Caco-2 (cell line): ENCODE measurements around the gene SAMD8. TPM values are rescaled to one million over a fixed set of nuclear protein-coding genes. Genes with fewer than 3 reads are reported as not detected.

Experiments
- BruUV-seq: library from RNA; stranded (reverse); fragments of 400-500 nt; replicated peaks from 2 replicates; lab custom pipeline; 2021; lab: Mats Ljungman, UMichigan
- CTCF ChIA-PET: fragments of 300-600 bp; sonication (Branson Sonifier 250); formaldehyde crosslinking; loops from one replicate; lab custom pipeline; 2022; ENCODE audit warnings: antibody characterized with exemption; lab: Charles Lee
- POLR2A ChIA-PET: fragments of 300-600 bp; sonication (Branson Sonifier 250); formaldehyde crosslinking; loops from one replicate; lab custom pipeline; 2022; ENCODE audit warnings: antibody characterized with exemption; lab: Charles Lee
- DNase-seq, 2 experiments: peaks; one replicate each; pipeline versions ENCODE4 v3.0.0 to v3.0.0-alpha.2; 2020 to 2022
- H3K27me3 ChIP-seq: replicated peaks from 2 replicates; pipeline ENCODE4 v1.6.0; 2011; ENCODE audit warnings: low read length; ENCODE audit not compliant: control insufficient read depth, insufficient read depth
- H3K36me3 ChIP-seq: 2 replicates; pipeline ENCODE4 v1.5.1; 2011; ENCODE audit warnings: low read length; ENCODE audit not compliant: control insufficient read depth, insufficient read depth
- H3K4me1 ChIP-seq: fragments of 250-450 bp; sonication (Bioruptor Pico); 2 replicates; pipeline ENCODE4 v1.5.1; 2020; ENCODE audit warnings: mild to moderate bottlenecking
- H3K4me3 ChIP-seq: 2 replicates; pipeline ENCODE4 v1.5.1; 2011; ENCODE audit warnings: low read depth, mild to moderate bottlenecking, control low read depth, low read length
- H3K9me3 ChIP-seq: fragments of 250-450 bp; sonication (Bioruptor Pico); 2 replicates; pipeline ENCODE4 v1.5.1; 2020; ENCODE audit warnings: mild to moderate bottlenecking, moderate library complexity
- H3K27ac Mint-ChIP-seq: one replicate; pipeline ENCODE4 v1.8.0; 2022; ENCODE audit warnings: mixed read lengths; ENCODE audit not compliant: unreplicated experiment
- H3K27me3 Mint-ChIP-seq: one replicate; pipeline ENCODE4 v1.8.0; 2022; ENCODE audit warnings: mixed read lengths; ENCODE audit not compliant: insufficient read depth, unreplicated experiment
- H3K36me3 Mint-ChIP-seq: one replicate; pipeline ENCODE4 v1.8.0; 2022; ENCODE audit warnings: mild to moderate bottlenecking, mixed read lengths; ENCODE audit not compliant: insufficient read depth, unreplicated experiment
- H3K4me1 Mint-ChIP-seq: one replicate; pipeline ENCODE4 v1.8.0; 2022; ENCODE audit warnings: low read depth, mixed read lengths; ENCODE audit not compliant: unreplicated experiment
- H3K4me3 Mint-ChIP-seq: one replicate; pipeline ENCODE4 v1.8.0; 2022; ENCODE audit warnings: mild to moderate bottlenecking, moderate library complexity, mixed read lengths; ENCODE audit not compliant: unreplicated experiment
- H3K9me3 Mint-ChIP-seq: one replicate; pipeline ENCODE4 v1.8.0; 2022; ENCODE audit warnings: mixed read lengths; ENCODE audit not compliant: unreplicated experiment
- CTCF ChIP-seq, 2 experiments: fragments of 200-600 bp in 1 of 2; IDR thresholded peaks; 1 replicate in 1 of 2; 2 replicates in 1 of 2; pipeline versions ENCODE4 v1.5.1 to v1.8.0; 2011 to 2022; ENCODE audit warnings: antibody characterized with exemption in 1 of 2, control low read depth in 1 of 2, inconsistent platforms in 1 of 2, low read depth in 1 of 2, low read length in 1 of 2, mild to moderate bottlenecking in 1 of 2, moderate library complexity in 1 of 2; ENCODE audit not compliant: insufficient read depth in 1 of 2, severe bottlenecking in 1 of 2, unreplicated experiment in 1 of 2
- intact Hi-C: fragments of 100-400 bp; cut with micrococcal nuclease; formaldehyde crosslinking; loops from one replicate; pipeline ENCODE4 v1.10.0; 2022; ENCODE audit not compliant: unreplicated experiment
- total RNA-seq: library from RNA; stranded (reverse); gene quantifications from 2 replicates; pipeline ENCODE4 v1.2.3, GENCODE V29; 2022

The SAMD8 gene
- total RNA-seq, 1 experiment from 2014 or later: 25.2 TPM

- Histone ChIP-seq H3K4me1 (no peaks in the 10 kb centered on the region), H3K9me3 (no peaks in the 10 kb centered on the region; the same call in 1 of the 2 replicates), H3K27me3 (no peaks in the 10 kb centered on the region), H3K36me3 (no peaks in the 10 kb centered on the region), H3K4me3 (no peak overlapping the region)
- H3K27ac Mint-ChIP-seq: no peak overlapping the region
- H3K4me1 Mint-ChIP-seq: no peaks in the 10 kb centered on the region
- intact Hi-C loops: no loop called here
- H3K4me3 Mint-ChIP-seq: no peak overlapping the region
- no peak for DNase-seq
- ChIA-PET CTCF (no interaction called here), POLR2A (no interaction called here)
- TF ChIP-seq CTCF (IDR thresholded peaks at IDR 0.05; ENCODE audit: insufficient read depth in 1 of 2, low read depth in 1 of 2, low read length in 1 of 2, severe bottlenecking in 1 of 2, unreplicated experiment in 1 of 2): no peak
- H3K36me3 Mint-ChIP-seq: no peaks in the 10 kb centered on the region
- H3K27me3 Mint-ChIP-seq: no peaks in the 10 kb centered on the region
- no TSS peak for BruUV-seq
- H3K9me3 Mint-ChIP-seq: no peaks in the 10 kb centered on the region
Measured at GRCh38 chr10:75086278-75086934, 25.1 kb upstream of the SAMD8 start.

- H3K9me3 ChIP-seq: no peaks in the 10 kb centered on the region
- no peak overlapping the region for H3K4me3 ChIP-seq
- POLR2A ChIA-PET: no interaction called here
- no peaks in the 10 kb centered on the region for H3K36me3 ChIP-seq
- no peaks in the 10 kb centered on the region for H3K36me3 Mint-ChIP-seq
- no peaks in the 10 kb centered on the region for H3K9me3 Mint-ChIP-seq
- CTCF ChIA-PET: no interaction called here
- no peak overlapping the region for H3K4me3 Mint-ChIP-seq
- no peak for TF ChIP-seq CTCF (IDR thresholded peaks at IDR 0.05; ENCODE audit: insufficient read depth in 1 of 2, low read depth in 1 of 2, low read length in 1 of 2, severe bottlenecking in 1 of 2, unreplicated experiment in 1 of 2)
- intact Hi-C loops: no loop called here
- no peaks in the 10 kb centered on the region for H3K4me1 Mint-ChIP-seq
- H3K4me1 ChIP-seq: no peaks in the 10 kb centered on the region
- no peaks in the 10 kb centered on the region for H3K27me3 ChIP-seq
- H3K27me3 Mint-ChIP-seq: no peaks in the 10 kb centered on the region
- no peak overlapping the region for H3K27ac Mint-ChIP-seq
- DNase-seq: no peak
- BruUV-seq: no TSS peak
Measured at GRCh38 chr10:75088640-75089039, 22.8 kb upstream of the SAMD8 start.

DNA sequence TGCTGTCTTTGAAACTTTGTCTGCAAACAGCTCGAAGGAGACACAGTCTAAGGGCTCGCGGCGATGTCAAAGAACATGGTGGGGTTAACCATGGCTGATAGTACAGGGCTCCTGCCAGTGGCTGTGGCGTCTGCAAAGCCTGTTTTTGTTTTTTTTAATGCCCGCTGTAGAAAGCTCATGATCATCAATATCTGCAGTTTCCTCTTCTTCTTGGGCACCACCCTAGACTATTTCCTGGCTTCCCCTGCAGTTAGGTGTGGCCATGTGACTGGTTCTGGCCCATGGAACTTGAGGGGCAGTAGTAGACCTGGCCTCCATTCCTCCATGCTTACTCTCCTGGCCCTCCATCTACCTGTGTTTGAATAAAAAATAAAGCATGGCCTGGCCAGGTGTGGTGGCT lies 21.8 kb upstream of the SAMD8 start:
- Histone ChIP-seq H3K36me3 (no peaks in the 10 kb centered on the region), H3K27me3 (no peaks in the 10 kb centered on the region), H3K4me3 (no peak overlapping the region), H3K9me3 (no peaks in the 10 kb centered on the region), H3K4me1 (no peaks in the 10 kb centered on the region)
- no TSS peak for BruUV-seq
- ChIA-PET CTCF (interaction anchor here (0.6 kb wide), 1 partner anchor 26 kb away, joined by 3 read pairs; no protein-coding TSS in a partner anchor), POLR2A (no interaction called here)
- Mint-ChIP-seq H3K9me3 (no peaks in the 10 kb centered on the region), H3K36me3 (no peaks in the 10 kb centered on the region), H3K27ac (no peak overlapping the region), H3K4me1 (no peaks in the 10 kb centered on the region), H3K27me3 (no peaks in the 10 kb centered on the region), H3K4me3 (no peak overlapping the region)
- TF ChIP-seq CTCF (IDR thresholded peaks at IDR 0.05; ENCODE audit: insufficient read depth in 1 of 2, low read depth in 1 of 2, low read length in 1 of 2, severe bottlenecking in 1 of 2, unreplicated experiment in 1 of 2): no peak
- no peak for DNase-seq
- intact Hi-C loops: loop anchor here (10.0 kb wide), 1 partner anchor 845 kb away; no protein-coding TSS in a partner anchor
